HG02763 (cell line): Measurements from ENCODE around the gene ICAM1.
A peak's percentile ranks its signal among the peaks of the same experiment; 100 is the strongest.

Experiments used
- ATAC-seq: cut with Tn5 transposase; IDR thresholded peaks from one replicate; pipeline ENCODE4 v1.9.1; 2021; ENCODE audit warnings: mild to moderate bottlenecking, moderate library complexity; ENCODE audit not compliant: unreplicated experiment

ICAM1 gene

GRCh38 chr19:10320602-10321416, 49.9 kb downstream of the ICAM1 start:
- no peak for ATAC-seq

- ATAC-seq = no peak
Measured at GRCh38 chr19:10321417-10321797, 50.5 kb downstream of the ICAM1 start.

- no peak for ATAC-seq
Measured at GRCh38 chr19:10321874-10322835, 51.2 kb downstream of the ICAM1 start.

- no peak for ATAC-seq
Measured at GRCh38 chr19:10325732-10326131, 54.8 kb downstream of the ICAM1 start.

GRCh38 chr19:10327793-10328192, 56.9 kb downstream of the ICAM1 start:
- ATAC-seq = no peak

GRCh38 chr19:10328558-10329429, 57.9 kb downstream of the ICAM1 start:
- ATAC-seq = no peak

GRCh38 chr19:10329555-10329954, 58.6 kb downstream of the ICAM1 start:
- ATAC-seq = no peak

- no peak for ATAC-seq
Measured at GRCh38 chr19:10332158-10332964, 61.4 kb downstream of the ICAM1 start.

- peak; percentile 89 for ATAC-seq
Measured at GRCh38 chr19:10332965-10333757, 62.2 kb downstream of the ICAM1 start, which contains the start of gene RAVER1. Gene RAVER1 (minus strand): TSS chr19:10333529. CDS start chr19:10333507, 22 bp downstream.

GRCh38 chr19:10333758-10334587, 63.1 kb downstream of the ICAM1 start:
- ATAC-seq = no peak

- no peak for ATAC-seq
Measured at GRCh38 chr19:10334588-10335351, 63.9 kb downstream of the ICAM1 start.

- ATAC-seq = no peak
Measured at GRCh38 chr19:10335352-10335985, 64.5 kb downstream of the ICAM1 start.
